Measurements from ENCODE around the gene ORC5. TPM values are rescaled to one million over a fixed set of nuclear protein-coding genes. Genes with fewer than 3 reads are reported as not detected.

The ORC5 gene
- total RNA-seq, 4 donors from 2014 or later = 18.3 to 45.3 (median 30.3) TPM

DNA sequence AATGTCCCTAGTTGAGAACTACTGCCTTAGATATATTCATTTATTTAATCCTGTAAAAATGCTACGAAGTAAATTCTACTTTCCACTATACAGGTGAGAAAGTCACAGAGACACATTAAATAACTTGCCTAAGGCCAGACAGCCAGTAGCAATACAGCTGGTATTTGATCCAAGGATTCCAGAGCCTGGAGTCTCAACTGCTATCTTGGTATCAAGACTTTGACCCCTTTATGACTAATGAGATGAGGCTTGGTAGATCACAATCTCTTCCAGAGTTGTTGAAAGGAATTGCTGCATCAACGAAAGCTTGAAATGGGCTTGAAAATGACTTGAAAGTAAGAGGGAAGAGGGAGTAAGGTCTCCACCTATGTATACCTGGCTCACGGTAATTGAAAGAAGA lies 83.3 kb downstream of the ORC5 start:
- H3K27me3 ChIP-seq = no peaks in the 10 kb centered on the region
- H3K4me3 ChIP-seq = no peak overlapping the region
- TF ChIP-seq EP300 (IDR thresholded peaks at IDR 0.05) = no peak
- no peak for TF ChIP-seq POLR2A (IDR thresholded peaks at IDR 0.05)
- TF ChIP-seq, protein P1, sequence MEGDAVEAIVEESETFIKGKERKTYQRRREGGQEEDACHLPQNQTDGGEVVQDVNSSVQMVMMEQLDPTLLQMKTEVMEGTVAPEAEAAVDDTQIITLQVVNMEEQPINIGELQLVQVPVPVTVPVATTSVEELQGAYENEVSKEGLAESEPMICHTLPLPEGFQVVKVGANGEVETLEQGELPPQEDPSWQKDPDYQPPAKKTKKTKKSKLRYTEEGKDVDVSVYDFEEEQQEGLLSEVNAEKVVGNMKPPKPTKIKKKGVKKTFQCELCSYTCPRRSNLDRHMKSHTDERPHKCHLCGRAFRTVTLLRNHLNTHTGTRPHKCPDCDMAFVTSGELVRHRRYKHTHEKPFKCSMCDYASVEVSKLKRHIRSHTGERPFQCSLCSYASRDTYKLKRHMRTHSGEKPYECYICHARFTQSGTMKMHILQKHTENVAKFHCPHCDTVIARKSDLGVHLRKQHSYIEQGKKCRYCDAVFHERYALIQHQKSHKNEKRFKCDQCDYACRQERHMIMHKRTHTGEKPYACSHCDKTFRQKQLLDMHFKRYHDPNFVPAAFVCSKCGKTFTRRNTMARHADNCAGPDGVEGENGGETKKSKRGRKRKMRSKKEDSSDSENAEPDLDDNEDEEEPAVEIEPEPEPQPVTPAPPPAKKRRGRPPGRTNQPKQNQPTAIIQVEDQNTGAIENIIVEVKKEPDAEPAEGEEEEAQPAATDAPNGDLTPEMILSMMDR (IDR thresholded peaks at IDR 0.05) = no peak
- TF ChIP-seq POLR2AphosphoS5 (IDR thresholded peaks at IDR 0.05) = no peak
- H3K4me1 ChIP-seq = no peaks in the 10 kb centered on the region
- peaks cover 0 to 7% (median 0%) of the 10 kb centered on the region in 3 donors for H3K9me3 ChIP-seq
- 91 to 94% methylated on average over 2 to 3 of the region's 3 CpGs for WGBS, 2 donors (ENCODE audit: low coverage in 1 of 2)
- peaks cover 0 to 36% of the 10 kb centered on the region in 2 donors for H3K36me3 ChIP-seq
- H3K27ac ChIP-seq = no peak overlapping the region
- no peak for ATAC-seq

- 85 to 90% methylated on average over 3 of the region's 3 CpGs for WGBS, 2 donors (ENCODE audit: low coverage in 1 of 2)
- TF ChIP-seq EP300 (IDR thresholded peaks at IDR 0.05) = no peak
- no peak for TF ChIP-seq POLR2A (IDR thresholded peaks at IDR 0.05)
- no peak for TF ChIP-seq POLR2AphosphoS5 (IDR thresholded peaks at IDR 0.05)
- TF ChIP-seq, protein P1 (IDR thresholded peaks at IDR 0.05) = no peak
These were observed 84.0 kb downstream of the ORC5 start for GRCh38 chr7:104123786-104124185.

DNA sequence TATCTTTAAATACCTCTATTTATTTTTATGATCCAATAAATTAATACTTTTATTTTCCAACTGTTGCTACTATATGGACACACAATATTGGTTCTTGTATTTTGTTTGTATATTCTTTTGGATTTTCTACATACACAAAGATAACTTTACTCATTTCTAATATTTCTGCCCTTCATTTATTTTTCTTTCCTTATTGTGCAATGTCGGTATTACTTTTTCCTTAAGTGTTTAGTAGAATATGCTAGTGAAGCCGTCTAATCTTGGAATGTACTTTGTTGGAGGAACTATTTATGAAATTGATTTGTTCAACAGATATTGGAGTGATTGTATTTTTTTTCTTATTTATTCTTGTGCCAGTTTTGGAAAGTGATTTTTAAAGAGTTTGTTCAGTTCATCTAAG lies 94.0 kb downstream of the ORC5 start:
- Histone ChIP-seq H3K4me3 (no peak overlapping the region), H3K4me1 (no peaks in the 10 kb centered on the region), H3K27ac (no peak overlapping the region), H3K9me3 (no peaks in the 10 kb centered on the region), H3K27me3 (no peaks in the 10 kb centered on the region), H3K36me3 (no peaks in the 10 kb centered on the region)
- TF ChIP-seq POLR2A (IDR thresholded peaks at IDR 0.05) = no peak
- TF ChIP-seq, protein P1 (IDR thresholded peaks at IDR 0.05) = no peak
- no peak for TF ChIP-seq EP300 (IDR thresholded peaks at IDR 0.05)
- no peak for TF ChIP-seq POLR2AphosphoS5 (IDR thresholded peaks at IDR 0.05)
- WGBS, 2 donors (ENCODE audit: low coverage in 1 of 2) = 79 to 94% methylated on average over 2 of the region's 2 CpGs
- ATAC-seq = no peak

More at GRCh38 chr7:104123786-104124185, 84.0 kb downstream of the ORC5 start:
- Histone ChIP-seq H3K4me1 (no peaks in the 10 kb centered on the region), H3K9me3 (peaks cover 0 to 7% (median 0%) of the 10 kb centered on the region in 3 donors), H3K27ac (no peak overlapping the region), H3K27me3 (no peaks in the 10 kb centered on the region), H3K4me3 (no peak overlapping the region), H3K36me3 (peaks cover 0 to 35% of the 10 kb centered on the region in 2 donors)
- ATAC-seq = no peak

DNA sequence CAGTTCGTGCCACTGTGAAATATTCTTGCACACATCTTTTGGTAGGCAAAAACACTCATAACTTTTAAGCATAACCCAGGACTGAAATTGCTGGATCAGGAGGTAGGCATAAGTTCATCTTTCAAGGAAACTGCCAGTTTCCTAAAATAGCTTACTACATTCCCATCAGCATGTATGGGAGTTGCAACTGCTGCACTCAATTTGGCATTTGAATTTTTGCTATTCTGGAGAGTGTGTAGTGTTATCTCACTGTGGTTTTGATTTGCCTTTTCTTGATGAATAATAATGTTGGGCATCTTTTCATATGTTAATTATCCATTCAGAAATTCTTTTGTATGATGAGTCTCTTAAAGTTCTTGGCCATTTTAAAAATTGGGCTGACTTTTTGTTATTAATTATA lies 95.2 kb downstream of the ORC5 start:
- Histone ChIP-seq H3K27ac (no peak overlapping the region), H3K27me3 (no peaks in the 10 kb centered on the region), H3K4me3 (no peak overlapping the region), H3K9me3 (no peaks in the 10 kb centered on the region), H3K4me1 (no peaks in the 10 kb centered on the region), H3K36me3 (no peaks in the 10 kb centered on the region)
- no peak for ATAC-seq
- WGBS, 2 donors (ENCODE audit: low coverage in 1 of 2) = 69 to 83% methylated on average over 1 of the region's 1 CpG
- TF ChIP-seq EP300 (IDR thresholded peaks at IDR 0.05) (no peak), POLR2AphosphoS5 (IDR thresholded peaks at IDR 0.05) (no peak)

DNA sequence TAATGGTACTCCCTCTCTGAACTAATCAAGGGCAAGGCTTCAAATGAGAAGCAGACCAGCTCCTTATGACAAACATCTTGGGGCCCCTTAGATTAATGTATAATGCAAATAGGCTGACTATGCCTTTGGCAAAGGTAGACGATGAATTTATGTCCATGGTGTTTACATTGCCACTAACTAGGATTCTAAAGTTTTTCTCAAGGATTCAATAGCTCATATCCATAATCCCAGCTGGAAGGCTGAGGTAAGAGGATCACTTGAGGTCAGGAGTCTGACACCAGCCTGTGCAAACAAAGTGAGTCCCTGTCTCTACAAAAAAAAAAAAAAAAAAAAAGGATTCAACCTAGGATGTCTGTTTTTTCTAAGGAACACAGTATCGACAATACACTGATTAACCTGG lies 96.5 kb downstream of the ORC5 start:
- Histone ChIP-seq H3K36me3 (no peaks in the 10 kb centered on the region), H3K27ac (no peak overlapping the region), H3K27me3 (no peaks in the 10 kb centered on the region), H3K4me3 (no peak overlapping the region), H3K4me1 (no peaks in the 10 kb centered on the region), H3K9me3 (peaks cover 0 to 4% (median 0%) of the 10 kb centered on the region in 3 donors)
- no peak for ATAC-seq
- TF ChIP-seq POLR2AphosphoS5 (IDR thresholded peaks at IDR 0.05) = no peak
- TF ChIP-seq POLR2A (IDR thresholded peaks at IDR 0.05) = no peak
- TF ChIP-seq, protein P1 (IDR thresholded peaks at IDR 0.05) = no peak
- no peak for TF ChIP-seq EP300 (IDR thresholded peaks at IDR 0.05)
- WGBS, 2 donors (ENCODE audit: low coverage in 1 of 2) = 34 to 72% methylated on average over 2 of the region's 2 CpGs
